ENCODE data around the gene MEI4.

DNA sequence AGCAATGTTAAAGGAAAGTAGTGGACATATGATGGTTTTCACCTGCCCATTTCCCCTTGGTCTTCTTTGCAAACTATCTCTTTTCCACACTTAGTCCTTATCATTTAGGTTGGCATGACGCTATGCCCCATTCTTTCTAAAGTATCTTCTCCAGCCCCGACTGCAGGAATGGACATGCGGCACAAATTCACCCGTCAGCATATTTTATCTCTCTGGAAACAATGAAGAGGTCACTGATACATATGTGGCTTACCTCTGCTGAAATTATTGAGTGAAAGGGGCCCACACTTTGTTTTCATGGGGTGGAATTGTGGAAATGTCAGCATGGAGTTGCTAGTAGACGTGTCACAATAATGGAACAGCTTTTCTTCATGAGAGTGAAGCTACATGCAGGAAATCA is 45.8 kb upstream of the MEI4 start:
- TF ChIP-seq BHLHE40 (IDR thresholded peaks at IDR 0.05; ENCODE audit: borderline replicate concordance in 1 of 2, low read depth in 2 of 2, low read length in 1 of 2) (no peak), EGR1 (IDR thresholded peaks at IDR 0.05; ENCODE audit: borderline replicate concordance in 1 of 2, low read depth in 2 of 2, low read length in 2 of 2) (no peak), CEBPB (IDR thresholded peaks at IDR 0.05; ENCODE audit: borderline replicate concordance in 1 of 2, low read depth in 2 of 2, low read length in 2 of 2) (no peak), CREM (IDR thresholded peaks at IDR 0.05; ENCODE audit: low read depth) (no peak), SRF (IDR thresholded peaks at IDR 0.05; ENCODE audit: low read depth in 2 of 2, low read length in 2 of 2) (no peak), CBX5 (IDR thresholded peaks at IDR 0.05; ENCODE audit: low read depth) (no peak), SMAD1 (IDR thresholded peaks at IDR 0.05; ENCODE audit: low read depth, partially characterized antibody) (no peak), SREBF2 (IDR thresholded peaks at IDR 0.05; ENCODE audit: low read length) (no peak)

Measured in GM12878 (cell line).